H9 (cell line): ENCODE measurements around the gene SUCLG1. TPM values are rescaled to one million over a fixed set of nuclear protein-coding genes. Genes with fewer than 3 reads are reported as not detected.

ENCODE experiments used
- DNase-seq: peaks from one replicate; pipeline ENCODE4 v3.0.0-alpha.2; 2017
- H2AFZ ChIP-seq: one replicate; pipeline ENCODE4 v1.6.1; 2013; ENCODE audit warnings: mild to moderate bottlenecking, low read length, control low read depth, moderate library complexity
- H2AK5ac ChIP-seq: 2 replicates; pipeline ENCODE4 v1.6.1; 2013; ENCODE audit warnings: low read length, control low read depth, mixed read lengths; ENCODE audit not compliant: insufficient read length
- H2BK120ac ChIP-seq: one replicate; pipeline ENCODE4 v1.6.1; 2013; ENCODE audit warnings: low read depth, mild to moderate bottlenecking, low read length, control low read depth, inconsistent platforms; ENCODE audit not compliant: poor library complexity, severe bottlenecking
- H2BK12ac ChIP-seq: 2 replicates; pipeline ENCODE4 v1.6.1; 2013; ENCODE audit warnings: low read length, control low read depth, mixed read lengths, low read depth; ENCODE audit not compliant: insufficient read length
- H2BK15ac ChIP-seq: 2 replicates; pipeline ENCODE4 v1.6.1; 2013; ENCODE audit warnings: low read depth, low read length, control low read depth
- H2BK20ac ChIP-seq: one replicate; pipeline ENCODE4 v1.6.1; 2013; ENCODE audit warnings: low read depth, mild to moderate bottlenecking, low read length, control low read depth, inconsistent platforms; ENCODE audit not compliant: poor library complexity, severe bottlenecking
- H2BK5ac ChIP-seq: 2 replicates; pipeline ENCODE4 v1.6.1; 2013; ENCODE audit warnings: low read length, control low read depth, mixed read lengths; ENCODE audit not compliant: insufficient read length
- H3K14ac ChIP-seq: 2 replicates; pipeline ENCODE4 v1.6.1; 2013; ENCODE audit warnings: low read length, control low read depth; ENCODE audit not compliant: insufficient read depth
- H3K18ac ChIP-seq: 2 replicates; pipeline ENCODE4 v1.6.1; 2013; ENCODE audit warnings: low read depth, mild to moderate bottlenecking, mixed read lengths, low read length, control low read depth; ENCODE audit not compliant: insufficient read length
- H3K23ac ChIP-seq: 2 replicates; pipeline ENCODE4 v1.6.1; 2013; ENCODE audit warnings: low read length, control low read depth, mixed read lengths, low read depth; ENCODE audit not compliant: insufficient read length
- H3K23me2 ChIP-seq: 2 replicates; pipeline ENCODE4 v1.6.1; 2013; ENCODE audit warnings: low read depth, mild to moderate bottlenecking, mixed read lengths, low read length, control low read depth; ENCODE audit not compliant: insufficient read length, poor library complexity, severe bottlenecking
- H3K27ac ChIP-seq: 2 replicates; pipeline ENCODE4 v1.5.1; 2013; ENCODE audit warnings: low read length, control low read depth, mixed read lengths, low read depth; ENCODE audit not compliant: insufficient read length
- H3K27me3 ChIP-seq: 2 replicates; pipeline ENCODE4 v1.6.1; 2013; ENCODE audit warnings: low read length, control low read depth, inconsistent platforms; ENCODE audit not compliant: insufficient read depth
- H3K4ac ChIP-seq: 2 replicates; pipeline ENCODE4 v1.6.1; 2013; ENCODE audit warnings: low read depth, mild to moderate bottlenecking, control low read depth, inconsistent platforms, low read length, moderate library complexity
- H3K4me1 ChIP-seq: 2 replicates; pipeline ENCODE4 v1.6.1; 2013; ENCODE audit warnings: low read length, control low read depth, inconsistent platforms; ENCODE audit not compliant: insufficient read depth
- H3K4me2 ChIP-seq: 2 replicates; pipeline ENCODE4 v1.6.1; 2013; ENCODE audit warnings: low read length, control low read depth, mixed read lengths; ENCODE audit not compliant: insufficient read length, insufficient read depth
- H3K56ac ChIP-seq: 2 replicates; pipeline ENCODE4 v1.6.1; 2013; ENCODE audit warnings: low read depth, mild to moderate bottlenecking, mixed read lengths, low read length, control low read depth; ENCODE audit not compliant: insufficient read length
- H3K79me1 ChIP-seq: 2 replicates; pipeline ENCODE4 v1.6.1; 2013; ENCODE audit warnings: low read depth, mild to moderate bottlenecking, moderate library complexity, low read length, control low read depth, inconsistent platforms; ENCODE audit not compliant: insufficient read depth, poor library complexity, severe bottlenecking
- H3K79me2 ChIP-seq: 2 replicates; pipeline ENCODE4 v1.6.1; 2013; ENCODE audit warnings: low read length, control low read depth, inconsistent platforms; ENCODE audit not compliant: insufficient read depth
- H3K9ac ChIP-seq: 2 replicates; pipeline ENCODE4 v1.6.1; 2013; ENCODE audit warnings: low read length, control low read depth, mixed read lengths; ENCODE audit not compliant: insufficient read length; ENCODE audit errors: extremely low read depth
- H3K9me3 ChIP-seq: one replicate; pipeline ENCODE4 v1.6.1; 2013; ENCODE audit warnings: low read depth, low read length, inconsistent platforms; ENCODE audit not compliant: control insufficient read depth
- H3T11ph ChIP-seq: one replicate; pipeline ENCODE4 v1.6.1; 2013; ENCODE audit warnings: mild to moderate bottlenecking, low read length, control low read depth, inconsistent platforms
- H4K20me1 ChIP-seq: one replicate; pipeline ENCODE4 v1.6.1; 2013; ENCODE audit not compliant: control insufficient read depth, insufficient read length, insufficient read depth
- H4K5ac ChIP-seq: 2 replicates; pipeline ENCODE4 v1.6.1; 2013; ENCODE audit warnings: low read depth, mild to moderate bottlenecking, mixed read lengths, low read length, control low read depth; ENCODE audit not compliant: insufficient read length
- H4K8ac ChIP-seq: replicated peaks from 2 replicates; pipeline ENCODE4 v1.6.1; 2013; ENCODE audit warnings: low read length, control low read depth, mixed read lengths, low read depth; ENCODE audit not compliant: insufficient read length
- H4K91ac ChIP-seq: 2 replicates; pipeline ENCODE4 v1.6.1; 2013; ENCODE audit warnings: low read depth, mild to moderate bottlenecking, moderate library complexity, mixed read lengths, low read length, control low read depth; ENCODE audit not compliant: insufficient read length
- H3K27ac Mint-ChIP-seq, 3 experiments: 2 replicates in 2 of 3; 3 replicates in 1 of 3; pipeline ENCODE4 v1.8.0; 2020 to 2021; ENCODE audit warnings: mixed read lengths in 3 of 3, mild to moderate bottlenecking in 1 of 3, moderate library complexity in 1 of 3
- H3K27me3 Mint-ChIP-seq: 2 replicates; pipeline ENCODE4 v1.8.0; 2021; ENCODE audit warnings: low read depth, mild to moderate bottlenecking, moderate library complexity, mixed read lengths
- H3K36me3 Mint-ChIP-seq, 3 experiments: 2 replicates in 2 of 3; 3 replicates in 1 of 3; pipeline ENCODE4 v1.8.0; 2020 to 2021; ENCODE audit warnings: low read depth in 3 of 3, mixed read lengths in 3 of 3; ENCODE audit not compliant: insufficient read depth in 1 of 3
- H3K4me1 Mint-ChIP-seq, 2 experiments: 2 replicates each; pipeline ENCODE4 v1.8.0; 2020; ENCODE audit warnings: mixed read lengths in 2 of 2
- H3K4me3 Mint-ChIP-seq, 2 experiments: 2 replicates in 1 of 2; 3 replicates in 1 of 2; pipeline ENCODE4 v1.8.0; 2020 to 2021; ENCODE audit warnings: mild to moderate bottlenecking in 2 of 2, mixed read lengths in 2 of 2, moderate library complexity in 1 of 2
- H3K9me3 Mint-ChIP-seq, 2 experiments: 2 replicates in 1 of 2; 3 replicates in 1 of 2; pipeline ENCODE4 v1.8.0; 2020; ENCODE audit warnings: mild to moderate bottlenecking in 2 of 2, mixed read lengths in 2 of 2, moderate library complexity in 1 of 2
- total RNA-seq: library from RNA; stranded (reverse); gene quantifications from 2 replicates; pipeline ENCODE4 v1.2.1, GENCODE V29; 2021
- TF ChIP-seq, protein P1 (sequence below): fragments of 200-600 bp; sonication (generic); conservative IDR thresholded peaks from 3 replicates; pipeline ENCODE4 v1.8.0; 2021; ENCODE audit warnings: antibody characterized with exemption, mild to moderate bottlenecking

Gene SUCLG1
- total RNA-seq, 1 experiment from 2014 or later = 40.0 TPM

DNA sequence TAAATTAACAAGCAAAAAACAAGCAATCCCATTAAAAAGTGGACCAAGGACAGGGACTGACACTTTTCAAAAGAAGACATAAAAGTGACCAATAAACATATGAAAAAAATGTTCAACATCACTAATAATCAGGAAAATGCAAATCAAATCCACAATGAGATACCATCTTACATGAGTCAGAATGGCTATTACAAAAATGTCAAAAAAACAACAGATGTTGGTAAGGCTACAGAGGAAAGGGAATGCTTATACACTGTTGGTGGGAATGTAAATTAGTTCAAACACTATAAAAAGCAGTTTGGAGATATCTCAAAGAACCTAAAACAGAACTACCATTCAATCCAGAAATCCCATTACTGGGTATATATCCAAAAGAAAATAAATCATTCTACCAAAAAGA lies 78.2 kb downstream of the SUCLG1 start:
- Histone ChIP-seq H4K5ac (no peak overlapping the region), H3K18ac (no peak overlapping the region), H3K23me2 (no peaks in the 10 kb centered on the region), H2BK12ac (no peak overlapping the region), H2BK20ac (no peak overlapping the region), H3K27ac (no peak overlapping the region), H3K4me2 (no peak overlapping the region), H2BK120ac (no peak overlapping the region), H3K79me2 (no peaks in the 10 kb centered on the region), H3K4ac (no peak overlapping the region), H2AK5ac (no peak overlapping the region), H2BK15ac (no peak overlapping the region), H2AFZ (no peak overlapping the region), H3K79me1 (no peaks in the 10 kb centered on the region), H3K56ac (no peak overlapping the region), H3K9ac (no peak overlapping the region), H3K14ac (no peak overlapping the region), H3T11ph (no peak overlapping the region), H3K9me3 (no peaks in the 10 kb centered on the region), H4K91ac (no peak overlapping the region), H2BK5ac (no peak overlapping the region), H3K27me3 (no peaks in the 10 kb centered on the region), H4K20me1 (no peaks in the 10 kb centered on the region), H4K8ac (no peak overlapping the region), H3K23ac (no peak overlapping the region), H3K4me1 (no peaks in the 10 kb centered on the region)
- Mint-ChIP-seq H3K27me3 (no peaks in the 10 kb centered on the region), H3K4me3 (no peak overlapping the region), H3K9me3 (no peaks in the 10 kb centered on the region; a peak in 2 of 5 replicates), H3K4me1 (no peaks in the 10 kb centered on the region), H3K27ac (no peak overlapping the region), H3K36me3 (no peaks in the 10 kb centered on the region; a peak in 1 of 7 replicates)
- DNase-seq = no peak
- TF ChIP-seq, protein P1, sequence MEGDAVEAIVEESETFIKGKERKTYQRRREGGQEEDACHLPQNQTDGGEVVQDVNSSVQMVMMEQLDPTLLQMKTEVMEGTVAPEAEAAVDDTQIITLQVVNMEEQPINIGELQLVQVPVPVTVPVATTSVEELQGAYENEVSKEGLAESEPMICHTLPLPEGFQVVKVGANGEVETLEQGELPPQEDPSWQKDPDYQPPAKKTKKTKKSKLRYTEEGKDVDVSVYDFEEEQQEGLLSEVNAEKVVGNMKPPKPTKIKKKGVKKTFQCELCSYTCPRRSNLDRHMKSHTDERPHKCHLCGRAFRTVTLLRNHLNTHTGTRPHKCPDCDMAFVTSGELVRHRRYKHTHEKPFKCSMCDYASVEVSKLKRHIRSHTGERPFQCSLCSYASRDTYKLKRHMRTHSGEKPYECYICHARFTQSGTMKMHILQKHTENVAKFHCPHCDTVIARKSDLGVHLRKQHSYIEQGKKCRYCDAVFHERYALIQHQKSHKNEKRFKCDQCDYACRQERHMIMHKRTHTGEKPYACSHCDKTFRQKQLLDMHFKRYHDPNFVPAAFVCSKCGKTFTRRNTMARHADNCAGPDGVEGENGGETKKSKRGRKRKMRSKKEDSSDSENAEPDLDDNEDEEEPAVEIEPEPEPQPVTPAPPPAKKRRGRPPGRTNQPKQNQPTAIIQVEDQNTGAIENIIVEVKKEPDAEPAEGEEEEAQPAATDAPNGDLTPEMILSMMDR = no peak
